Stimulated activated CD8-positive, alpha-beta memory T cell treated with anti-CD3 and anti-CD28 coated beads, Interleukin-7, amount 100 ng/mL, for 4 hours (primary cell): ENCODE measurements around the gene GRIN2D.
"Not testable (repeated sequence)": the region's sequence is repeated elsewhere in the genome, so short reads cannot be mapped to it uniquely, and the experiment has no call there.

Source experiments
- DNase-seq, 2 donors: peaks; one replicate each; pipeline ENCODE4 v3.0.0-alpha.2; 2020; ENCODE audit warnings: low read depth in 2 of 2

Gene GRIN2D

GRCh38 chr19:48371771-48372170, 21.7 kb upstream of the GRIN2D start:
- not testable (repeated sequence) for DNase-seq

DNA sequence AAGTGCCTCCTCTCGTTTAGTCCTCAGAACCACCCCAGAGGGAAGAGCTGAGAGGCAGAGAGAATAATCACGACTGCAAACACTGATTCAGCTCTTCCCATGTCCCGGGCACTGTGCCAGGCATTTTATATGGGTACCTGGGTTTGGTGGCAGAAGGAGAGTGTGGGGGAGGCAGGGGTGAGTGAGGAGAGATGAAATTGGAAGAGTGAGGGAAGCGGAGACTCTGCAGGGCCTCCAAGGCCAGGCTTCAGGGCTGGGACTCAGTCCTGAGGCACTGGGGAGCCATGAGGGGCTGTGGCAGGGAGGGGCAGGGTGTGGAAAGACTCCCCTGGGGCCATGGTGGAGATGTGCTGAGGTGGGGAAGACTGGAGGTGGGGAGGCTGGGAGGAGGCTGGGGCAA, 20.6 kb upstream of the GRIN2D start:
- no peak for DNase-seq

DNA sequence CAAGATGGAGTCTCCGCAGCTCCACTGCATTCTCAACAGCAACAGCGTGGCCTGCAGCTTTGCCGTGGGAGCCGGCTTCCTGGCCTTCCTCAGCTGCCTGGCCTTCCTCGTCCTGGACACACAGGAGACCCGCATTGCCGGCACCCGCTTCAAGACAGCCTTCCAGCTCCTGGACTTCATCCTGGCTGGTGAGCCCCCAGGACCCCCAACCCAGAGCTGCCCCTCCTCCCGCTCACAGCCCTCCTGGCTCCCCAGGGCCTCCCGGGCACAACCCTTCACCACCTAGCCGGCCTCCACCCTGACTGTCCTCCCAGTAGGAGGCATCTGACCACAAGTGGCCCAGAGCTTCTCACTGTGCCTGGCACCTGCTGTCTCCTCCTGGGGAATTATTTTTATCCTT, 19.9 kb upstream of the GRIN2D start:
- DNase-seq = no peak

DNA sequence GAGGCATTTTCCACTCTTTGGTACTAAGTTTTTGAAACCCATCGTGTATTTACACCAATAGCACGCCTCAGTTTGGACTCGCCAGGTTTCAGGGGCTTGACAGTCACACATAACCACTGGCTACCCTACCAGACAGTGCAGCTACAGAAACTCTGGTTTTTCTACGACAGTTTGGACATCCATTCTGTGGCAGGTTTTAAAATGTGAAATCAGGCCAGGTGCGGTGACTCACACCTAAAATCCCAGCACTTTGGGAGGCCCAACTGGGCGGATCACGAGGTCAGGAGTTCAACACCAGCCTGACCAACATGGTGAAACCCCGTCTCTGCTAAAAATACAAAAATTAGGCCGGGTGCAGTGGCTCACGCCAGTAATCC, 15.3 kb upstream of the GRIN2D start:
- no peak for DNase-seq

- DNase-seq = no peak
Measured at GRCh38 chr19:48379058-48379457, 14.4 kb upstream of the GRIN2D start.

- no peak for DNase-seq
Measured at GRCh38 chr19:48381178-48381950, 12.1 kb upstream of the GRIN2D start.

DNA sequence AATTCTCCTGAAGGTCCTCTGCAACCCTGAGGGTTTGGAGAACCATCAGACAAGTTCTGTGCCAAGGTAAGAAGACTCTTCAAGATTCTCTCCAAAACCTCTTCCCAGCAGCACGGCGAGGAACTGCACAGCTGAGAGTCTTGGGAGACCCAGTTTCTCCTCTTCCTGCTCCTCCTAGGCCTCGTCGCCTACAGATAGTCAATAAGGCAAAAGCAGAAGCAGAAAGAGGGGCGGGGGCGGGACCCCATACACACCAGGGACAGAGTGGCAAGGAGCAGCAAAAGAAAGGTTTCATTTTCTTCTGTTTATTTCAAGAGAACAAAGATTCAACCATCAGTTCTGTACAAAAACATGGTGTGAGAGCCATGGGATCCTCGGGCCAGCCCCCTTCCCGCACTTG, 11.2 kb upstream of the GRIN2D start:
- no peak for DNase-seq

GRCh38 chr19:48385461-48386087, 7.9 kb upstream of the GRIN2D start:
- DNase-seq = no peak

- no peak for DNase-seq
Measured at GRCh38 chr19:48386981-48387380, 6.5 kb upstream of the GRIN2D start.

DNA sequence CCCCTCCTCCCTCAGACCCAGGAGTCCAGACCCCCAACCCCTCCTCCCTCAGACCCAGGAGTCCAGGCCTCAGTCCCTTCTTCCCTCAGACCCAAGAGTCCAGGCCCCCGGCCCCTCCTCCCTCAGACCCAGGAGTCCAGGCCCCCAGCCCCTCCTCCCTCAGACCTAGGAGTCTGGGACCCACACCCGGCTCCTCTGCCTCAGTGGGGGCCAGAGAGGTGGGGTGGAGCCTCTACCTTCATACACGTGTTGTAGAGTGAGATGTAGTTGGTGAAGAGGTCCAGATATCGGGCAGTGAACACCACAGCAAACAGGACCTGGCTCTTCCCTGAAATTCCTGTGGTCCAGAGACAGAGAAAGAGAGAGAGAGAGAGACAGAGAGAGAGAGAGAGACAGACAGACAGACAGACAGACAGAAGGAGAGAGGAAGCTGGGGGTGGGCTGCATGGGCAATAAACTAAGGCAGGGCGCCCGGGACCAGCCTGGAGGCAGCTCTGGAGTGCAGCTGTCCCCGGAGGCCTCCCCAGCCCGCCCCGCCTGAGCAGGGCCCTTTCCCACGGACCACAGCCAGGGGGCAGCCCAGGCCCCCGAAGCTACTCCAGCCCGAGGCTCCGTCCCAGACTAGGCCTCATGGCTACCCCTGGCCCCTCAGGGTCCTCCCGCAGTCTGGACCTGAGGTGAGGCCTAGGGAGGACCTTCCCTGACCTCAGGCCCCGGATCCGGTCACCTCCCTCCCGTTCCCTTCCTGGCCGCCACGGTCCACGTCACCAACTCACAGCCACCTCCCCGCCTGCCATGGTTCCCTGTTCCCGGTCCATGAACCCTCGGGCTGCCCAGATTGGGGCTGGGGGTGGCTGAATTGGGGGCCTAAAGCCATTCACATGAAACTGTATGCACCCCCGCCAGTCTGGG, 3.0 kb upstream of the GRIN2D start:
- DNase-seq = peak; percentile 40 to 55

- DNase-seq = peak in 1 of 2 donors; percentile 64
Measured at GRCh38 chr19:48391100-48392005, 2.1 kb upstream of the GRIN2D start, which contains the start of gene KDELR1. KDELR1 (minus strand) TSS chr19:48391551; CDS start chr19:48391358, 193 bp downstream.

DNA sequence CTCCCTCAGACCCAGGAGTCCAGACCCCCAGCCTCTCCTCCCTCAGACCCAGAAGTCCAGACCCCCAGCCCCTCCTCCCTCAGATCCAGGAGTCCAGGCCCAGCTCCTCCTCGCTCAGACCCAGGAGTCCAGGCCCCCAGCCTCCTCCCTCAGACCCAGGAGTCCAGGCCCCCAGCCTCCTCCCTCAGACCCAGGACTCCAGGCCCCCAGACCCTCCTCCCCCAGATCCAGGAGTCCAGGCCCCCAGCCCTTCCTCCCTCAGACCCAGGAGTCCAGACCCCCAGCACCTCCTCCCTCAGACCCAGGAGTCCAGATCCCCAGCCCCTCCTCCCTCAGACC, 1.5 kb upstream of the GRIN2D start:
- not testable (repeated sequence) for DNase-seq

DNA sequence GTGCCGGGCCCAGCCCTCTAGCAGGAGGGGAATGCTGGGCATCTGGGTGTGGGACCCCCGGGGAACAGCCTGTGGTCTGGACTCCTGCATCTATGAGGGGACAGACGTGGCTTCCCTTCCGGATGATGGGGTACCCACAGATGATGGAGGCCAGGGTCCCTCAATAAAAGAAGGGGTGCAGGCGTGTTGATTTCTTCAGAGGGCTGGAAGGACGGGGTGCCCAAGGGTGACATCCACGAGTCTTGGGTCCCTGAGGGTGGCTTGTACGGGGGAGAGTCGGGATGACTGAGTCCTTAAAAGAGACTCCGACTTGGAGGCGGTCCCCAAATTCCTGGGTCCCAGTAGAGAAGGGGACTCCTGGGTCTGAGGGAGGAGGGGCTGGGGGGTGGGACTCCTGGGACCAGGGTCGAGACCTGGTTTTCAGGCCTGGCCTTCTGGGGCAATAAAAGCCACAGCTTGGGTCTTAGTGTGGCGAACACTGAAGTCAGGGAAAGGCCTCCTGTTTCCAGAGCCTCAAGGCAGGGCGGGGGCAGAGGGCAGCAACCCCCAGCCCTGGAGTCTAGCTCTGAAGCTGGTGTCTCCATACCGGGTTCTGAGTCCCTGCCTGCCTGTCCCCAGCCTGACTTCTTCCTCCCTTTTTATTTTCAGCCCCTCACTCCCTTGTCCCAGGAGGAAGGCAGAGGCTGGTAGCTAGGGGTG, 459 bp upstream of the GRIN2D start:
- no peak for DNase-seq

DNA sequence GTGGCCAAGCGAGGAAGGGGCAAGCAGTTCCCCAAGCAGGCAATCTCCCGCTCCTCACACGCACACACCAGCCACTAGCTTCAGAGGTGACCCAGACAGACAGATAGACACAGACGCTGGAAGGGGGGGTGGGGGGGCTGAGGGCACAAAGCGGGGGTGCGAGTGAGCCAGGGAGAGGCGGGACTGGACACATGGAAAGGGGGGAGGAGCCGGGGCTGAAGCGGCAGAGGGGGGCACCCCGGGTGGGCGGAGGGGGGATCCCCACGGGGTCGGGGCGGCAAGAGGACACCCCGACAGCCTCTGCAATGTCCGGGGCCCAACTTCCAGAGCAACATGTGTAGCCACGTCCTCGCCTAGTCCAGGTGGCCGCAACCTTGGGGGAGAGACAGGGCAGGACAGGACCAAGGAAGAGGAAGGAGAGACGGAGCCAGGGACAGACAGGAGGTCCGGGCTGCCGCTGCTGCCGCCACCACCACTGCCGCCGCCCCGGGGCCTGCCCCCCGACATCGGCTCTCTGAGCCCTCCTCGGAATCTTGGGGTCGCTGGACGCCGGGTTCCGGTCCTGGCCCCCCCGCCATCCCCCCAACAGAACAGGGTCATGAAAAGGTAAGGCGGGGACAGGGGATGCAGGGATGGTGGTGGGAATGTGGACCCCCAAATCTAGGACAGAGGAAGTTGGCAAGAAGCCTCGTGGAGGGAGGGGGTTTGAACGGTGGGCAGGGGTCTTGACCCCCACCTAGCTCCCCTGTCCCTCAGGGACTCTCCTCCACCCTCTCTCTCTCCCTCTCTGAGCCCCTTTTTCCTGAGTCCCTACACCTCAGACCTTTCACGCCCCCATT, 1.1 kb downstream of the GRIN2D start:
- no peak for DNase-seq

GRCh38 chr19:48395170-48395455, 1.6 kb downstream of the GRIN2D start:
- no peak for DNase-seq

GRCh38 chr19:48395499-48395898, 2.0 kb downstream of the GRIN2D start:
- no peak for DNase-seq

DNA sequence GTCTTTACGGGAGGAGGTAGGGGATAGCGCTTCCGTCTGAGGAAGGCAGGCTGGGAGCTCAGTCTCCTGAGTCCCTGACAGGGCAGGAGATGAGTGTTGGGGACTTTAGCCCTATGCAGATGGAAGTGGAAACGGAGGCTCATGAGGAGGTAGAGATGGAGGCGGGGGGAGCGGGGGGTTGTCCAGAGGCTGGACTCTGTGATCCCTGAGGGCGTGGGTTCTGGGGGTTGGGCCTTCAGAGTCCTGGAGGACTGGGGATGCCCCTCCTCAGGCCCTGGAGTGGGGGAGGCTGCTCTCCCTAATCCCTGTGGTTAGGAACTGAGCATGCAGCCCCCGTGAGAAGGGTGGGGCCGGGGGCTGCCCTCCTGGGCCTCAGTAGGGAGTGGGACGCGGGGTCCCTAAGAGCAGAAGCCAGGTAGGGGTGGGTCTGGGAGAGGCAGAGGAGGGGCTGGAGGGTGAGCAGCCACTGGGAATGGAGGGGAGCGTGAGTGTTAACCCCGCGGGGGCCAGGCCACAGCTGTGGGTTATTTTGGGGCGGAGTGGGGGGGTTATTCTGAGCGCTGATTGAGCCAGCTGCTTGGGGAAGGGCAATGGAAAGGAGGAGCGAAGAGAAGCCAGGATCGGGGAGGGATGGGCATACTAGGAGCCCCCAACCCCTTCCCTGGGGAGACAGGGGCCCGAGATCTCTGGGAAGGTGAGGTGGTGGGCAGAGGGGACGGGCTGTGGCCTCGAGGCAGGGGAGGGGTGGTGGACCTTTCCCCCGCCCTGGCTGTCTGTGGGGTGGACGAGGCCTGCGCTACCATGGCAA, 2.8 kb downstream of the GRIN2D start:
- DNase-seq = no peak

- DNase-seq = no peak
Measured at GRCh38 chr19:48396824-48397176, 3.3 kb downstream of the GRIN2D start.
